ENCODE measurements around the gene GZMH.

DNA sequence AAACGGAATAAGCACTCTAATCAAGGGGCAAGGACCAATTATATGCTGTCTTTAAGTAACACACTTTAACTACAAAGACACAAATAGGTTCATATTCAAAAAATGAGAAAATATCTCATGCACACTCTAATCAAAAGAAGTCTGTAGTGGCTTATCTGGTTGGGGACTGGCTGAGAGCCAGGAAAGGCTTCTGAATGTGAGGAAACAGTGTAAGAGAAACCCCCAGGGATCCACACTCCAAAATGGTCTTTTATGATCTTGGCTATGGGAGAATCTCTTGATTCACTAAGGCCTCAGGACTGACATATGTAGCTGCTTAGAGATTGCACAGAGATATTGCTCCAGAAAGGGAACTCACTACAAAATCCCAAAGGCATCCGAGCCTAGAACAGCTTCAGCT, 43.7 kb downstream of the GZMH start:
- TF ChIP-seq, protein P1, sequence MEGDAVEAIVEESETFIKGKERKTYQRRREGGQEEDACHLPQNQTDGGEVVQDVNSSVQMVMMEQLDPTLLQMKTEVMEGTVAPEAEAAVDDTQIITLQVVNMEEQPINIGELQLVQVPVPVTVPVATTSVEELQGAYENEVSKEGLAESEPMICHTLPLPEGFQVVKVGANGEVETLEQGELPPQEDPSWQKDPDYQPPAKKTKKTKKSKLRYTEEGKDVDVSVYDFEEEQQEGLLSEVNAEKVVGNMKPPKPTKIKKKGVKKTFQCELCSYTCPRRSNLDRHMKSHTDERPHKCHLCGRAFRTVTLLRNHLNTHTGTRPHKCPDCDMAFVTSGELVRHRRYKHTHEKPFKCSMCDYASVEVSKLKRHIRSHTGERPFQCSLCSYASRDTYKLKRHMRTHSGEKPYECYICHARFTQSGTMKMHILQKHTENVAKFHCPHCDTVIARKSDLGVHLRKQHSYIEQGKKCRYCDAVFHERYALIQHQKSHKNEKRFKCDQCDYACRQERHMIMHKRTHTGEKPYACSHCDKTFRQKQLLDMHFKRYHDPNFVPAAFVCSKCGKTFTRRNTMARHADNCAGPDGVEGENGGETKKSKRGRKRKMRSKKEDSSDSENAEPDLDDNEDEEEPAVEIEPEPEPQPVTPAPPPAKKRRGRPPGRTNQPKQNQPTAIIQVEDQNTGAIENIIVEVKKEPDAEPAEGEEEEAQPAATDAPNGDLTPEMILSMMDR (conservative IDR thresholded peaks at IDR 0.05; ENCODE audit: low read length) = no peak
- no peak for TF ChIP-seq EZH2phosphoT487 (IDR thresholded peaks at IDR 0.05; ENCODE audit: borderline replicate concordance)
